ENCODE measurements around the gene CD151.

CD151 gene

DNA sequence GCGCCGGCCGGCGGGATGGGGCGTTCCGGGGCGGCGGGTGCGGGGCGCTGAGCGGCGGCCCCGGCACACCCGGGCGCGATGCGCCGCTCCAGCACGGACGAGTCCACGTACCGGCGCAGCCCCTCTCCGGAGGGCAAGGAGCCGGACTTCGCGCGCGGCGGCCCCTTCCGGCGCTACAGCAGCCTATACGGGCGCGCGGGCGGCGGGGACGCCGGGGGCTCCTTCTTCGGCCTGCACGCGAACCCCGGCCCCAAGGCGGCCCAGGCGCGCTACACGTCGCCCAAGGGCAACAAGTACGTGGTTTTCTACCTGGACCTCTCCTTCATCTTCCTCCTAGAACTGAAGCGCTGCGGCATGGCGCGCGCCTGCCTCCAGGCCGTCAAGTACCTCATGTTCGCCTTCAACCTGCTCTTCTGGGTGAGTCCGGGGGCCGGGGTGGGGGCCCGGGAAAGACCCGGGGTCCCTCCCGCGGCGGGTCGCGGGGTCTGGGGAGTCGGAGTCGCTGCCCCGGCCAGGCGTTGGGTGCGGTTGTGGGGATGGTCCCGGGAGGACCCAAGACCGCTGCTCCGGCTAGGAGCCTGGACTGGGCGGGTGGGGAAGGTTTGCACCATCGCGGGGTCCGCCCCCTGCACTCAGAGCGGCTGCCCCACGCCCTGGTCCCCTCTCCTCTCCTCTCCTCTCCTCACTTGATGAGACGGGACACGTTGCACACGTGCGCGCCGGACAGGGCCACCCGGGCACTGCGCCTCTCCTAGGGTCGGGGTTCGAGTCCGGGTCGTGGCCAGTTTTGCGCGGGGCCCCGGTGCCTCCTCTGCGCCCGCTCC, 17.4 kb downstream of the CD151 start:
- Histone ChIP-seq H3K27ac (ENCODE audit: low read depth, low read length) (no peak overlapping the region), H3K4me1 (ENCODE audit: control insufficient read depth in 1 of 2, insufficient read depth in 2 of 2, low read length in 2 of 2) (peaks cover 6 to 13% of the 10 kb centered on the region in 2 donors), H3K9me3 (ENCODE audit: control insufficient read depth in 1 of 2, low read length in 2 of 2) (no peaks in the 10 kb centered on the region), H3K27me3 (ENCODE audit: control insufficient read depth in 1 of 2, insufficient read depth in 2 of 2, low read length in 2 of 2) (peaks cover 24 to 25% of the 10 kb centered on the region in 2 donors), H3K4me3 (ENCODE audit: low read depth in 1 of 2, low read length in 2 of 2) (peak overlapping the region; percentile 10 to 29), H3K9ac (ENCODE audit: low read depth in 1 of 2, low read length in 2 of 2) (no peak overlapping the region), H3K36me3 (ENCODE audit: control insufficient read depth in 1 of 2, insufficient read depth in 2 of 2, low read length in 2 of 2) (no peaks in the 10 kb centered on the region)

DNA sequence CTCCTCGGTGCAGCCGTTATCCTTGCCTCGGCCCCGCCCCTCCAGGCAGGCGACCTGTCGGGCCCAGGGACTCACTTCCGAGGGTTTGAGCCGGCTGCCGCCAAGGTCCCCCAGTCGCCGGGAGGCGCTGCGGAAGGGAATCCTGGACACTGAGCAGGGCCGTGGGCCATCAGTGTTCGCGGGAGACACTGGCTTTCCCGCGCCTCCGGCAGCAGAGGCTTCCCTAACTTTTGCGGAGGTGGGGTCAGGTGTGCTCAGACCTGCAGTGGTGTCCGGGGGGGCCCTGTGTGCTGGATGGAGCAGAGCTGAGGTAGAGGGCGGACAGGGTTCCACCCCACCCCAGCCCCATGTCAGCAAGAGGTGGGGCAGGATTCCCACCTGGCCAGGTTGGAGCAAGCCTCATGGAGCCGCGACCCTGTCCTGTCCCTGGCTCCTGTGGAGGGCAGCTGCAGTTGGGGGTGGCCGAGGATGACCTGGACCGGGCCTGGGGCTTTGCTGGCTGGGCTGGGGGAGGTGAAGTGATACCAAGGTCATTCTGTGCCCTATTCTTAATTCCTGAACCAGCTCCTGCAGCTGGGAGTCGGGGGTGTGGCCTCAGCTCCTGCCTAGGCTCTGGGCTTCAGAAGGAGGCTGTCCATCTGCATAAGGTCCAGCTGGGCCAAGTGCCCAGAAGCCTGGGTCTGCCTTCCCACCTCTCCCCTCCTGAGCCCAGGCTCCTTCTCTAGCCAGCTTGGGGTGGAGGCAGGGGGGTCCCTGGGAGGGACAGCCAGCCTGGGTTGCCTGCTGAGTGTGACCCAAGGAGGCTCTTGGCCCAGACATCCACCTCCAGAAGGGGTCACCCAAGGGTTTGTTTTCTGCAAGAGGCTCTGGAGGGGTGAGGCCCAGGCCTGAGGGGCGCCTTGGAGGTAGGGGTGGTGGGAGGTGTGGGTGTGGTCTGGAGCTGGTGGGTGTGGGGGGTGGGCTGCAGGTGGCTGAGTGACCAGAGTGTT, 18.3 kb downstream of the CD151 start:
- H3K4me3 ChIP-seq (ENCODE audit: low read depth in 1 of 2, low read length in 2 of 2), result no peak overlapping the region
- no peak overlapping the region for H3K27ac ChIP-seq (ENCODE audit: low read depth, low read length)
- no peaks in the 10 kb centered on the region for H3K9me3 ChIP-seq (ENCODE audit: control insufficient read depth in 1 of 2, low read length in 2 of 2)
- H3K4me1 ChIP-seq (ENCODE audit: control insufficient read depth in 1 of 2, insufficient read depth in 2 of 2, low read length in 2 of 2), result peaks cover 6 to 12% of the 10 kb centered on the region in 2 donors
- H3K36me3 ChIP-seq (ENCODE audit: control insufficient read depth in 1 of 2, insufficient read depth in 2 of 2, low read length in 2 of 2), result no peaks in the 10 kb centered on the region
- peaks cover 24 to 25% of the 10 kb centered on the region in 2 donors for H3K27me3 ChIP-seq (ENCODE audit: control insufficient read depth in 1 of 2, insufficient read depth in 2 of 2, low read length in 2 of 2)
- H3K9ac ChIP-seq (ENCODE audit: low read depth in 1 of 2, low read length in 2 of 2), result no peak overlapping the region

DNA sequence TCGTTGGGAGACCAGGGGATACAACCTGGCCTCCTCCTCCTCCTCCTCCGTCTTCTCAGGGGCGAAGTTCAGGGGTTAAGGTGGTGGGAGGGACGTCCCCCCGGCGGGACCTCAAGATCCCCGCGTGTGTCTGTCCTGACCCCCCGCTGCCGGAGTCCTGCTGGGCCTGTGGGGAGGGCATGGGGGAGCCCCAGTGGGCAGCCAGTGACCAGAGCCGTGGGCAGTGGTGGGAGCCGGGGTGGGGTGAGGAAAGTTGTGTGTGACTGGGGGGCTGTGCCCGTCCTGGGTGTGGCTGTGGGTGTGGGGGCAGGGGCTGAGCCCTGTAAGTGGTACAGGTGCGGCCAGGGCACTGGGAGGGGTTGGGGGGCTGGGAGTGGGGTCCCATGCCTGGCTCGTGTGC, 20.0 kb downstream of the CD151 start:
- peaks cover 20 to 25% of the 10 kb centered on the region in 2 donors for H3K27me3 ChIP-seq (ENCODE audit: control insufficient read depth in 1 of 2, insufficient read depth in 2 of 2, low read length in 2 of 2)
- H3K4me1 ChIP-seq (ENCODE audit: control insufficient read depth in 1 of 2, insufficient read depth in 2 of 2, low read length in 2 of 2), result peaks cover 6 to 12% of the 10 kb centered on the region in 2 donors
- no peak overlapping the region for H3K9ac ChIP-seq (ENCODE audit: low read depth in 1 of 2, low read length in 2 of 2)
- no peak overlapping the region for H3K4me3 ChIP-seq (ENCODE audit: low read depth in 1 of 2, low read length in 2 of 2)
- H3K27ac ChIP-seq (ENCODE audit: low read depth, low read length), result no peak overlapping the region
- no peaks in the 10 kb centered on the region for H3K36me3 ChIP-seq (ENCODE audit: control insufficient read depth in 1 of 2, insufficient read depth in 2 of 2, low read length in 2 of 2)
- H3K9me3 ChIP-seq (ENCODE audit: control insufficient read depth in 1 of 2, low read length in 2 of 2), result no peaks in the 10 kb centered on the region

DNA sequence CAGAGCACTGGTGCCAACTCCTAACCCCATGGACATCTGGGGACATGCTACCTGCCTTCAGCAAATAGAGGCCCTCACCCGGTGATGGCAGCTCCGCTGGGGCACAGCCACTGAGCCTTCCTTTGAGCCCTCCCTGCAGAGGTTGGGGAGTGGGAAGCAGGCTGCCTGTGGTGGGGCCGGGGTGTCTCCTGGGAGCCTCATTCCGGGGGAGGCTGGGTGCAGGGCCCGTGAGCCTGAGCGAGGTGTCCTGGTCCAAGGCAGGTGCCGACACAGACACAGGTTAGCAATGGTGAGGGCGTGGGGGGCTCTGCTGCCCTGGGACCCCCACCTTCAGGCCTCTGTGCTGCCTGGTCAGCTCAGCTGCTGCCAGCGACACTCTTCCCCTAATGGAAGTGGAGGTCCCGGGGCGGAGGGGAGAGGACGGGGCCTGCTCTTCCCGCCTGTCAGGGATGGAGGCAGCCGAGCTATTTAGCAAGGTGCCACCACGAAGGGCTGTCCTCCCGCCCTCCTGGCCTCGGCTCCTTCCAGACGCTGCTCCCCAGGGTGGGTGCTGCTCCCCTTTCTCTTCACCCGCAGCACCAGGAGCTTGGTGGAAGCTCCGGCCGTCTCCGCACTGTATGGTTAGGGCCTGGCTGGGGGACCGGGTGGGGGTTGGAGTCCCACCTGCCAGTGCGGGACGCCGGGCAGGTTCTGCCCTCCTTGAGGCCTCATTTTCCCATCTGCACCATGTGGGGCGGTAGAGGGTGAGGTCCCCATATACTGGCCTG, 21.1 kb downstream of the CD151 start:
- H3K27ac ChIP-seq (ENCODE audit: low read depth, low read length), result no peak overlapping the region
- H3K4me3 ChIP-seq (ENCODE audit: low read depth in 1 of 2, low read length in 2 of 2), result no peak overlapping the region
- no peaks in the 10 kb centered on the region for H3K9me3 ChIP-seq (ENCODE audit: control insufficient read depth in 1 of 2, low read length in 2 of 2)
- H3K4me1 ChIP-seq (ENCODE audit: control insufficient read depth in 1 of 2, insufficient read depth in 2 of 2, low read length in 2 of 2), result peaks cover 0 to 4% of the 10 kb centered on the region in 2 donors
- H3K27me3 ChIP-seq (ENCODE audit: control insufficient read depth in 1 of 2, insufficient read depth in 2 of 2, low read length in 2 of 2), result peaks cover 12 to 15% of the 10 kb centered on the region in 2 donors
- H3K9ac ChIP-seq (ENCODE audit: low read depth in 1 of 2, low read length in 2 of 2), result no peak overlapping the region
- no peaks in the 10 kb centered on the region for H3K36me3 ChIP-seq (ENCODE audit: control insufficient read depth in 1 of 2, insufficient read depth in 2 of 2, low read length in 2 of 2)

DNA sequence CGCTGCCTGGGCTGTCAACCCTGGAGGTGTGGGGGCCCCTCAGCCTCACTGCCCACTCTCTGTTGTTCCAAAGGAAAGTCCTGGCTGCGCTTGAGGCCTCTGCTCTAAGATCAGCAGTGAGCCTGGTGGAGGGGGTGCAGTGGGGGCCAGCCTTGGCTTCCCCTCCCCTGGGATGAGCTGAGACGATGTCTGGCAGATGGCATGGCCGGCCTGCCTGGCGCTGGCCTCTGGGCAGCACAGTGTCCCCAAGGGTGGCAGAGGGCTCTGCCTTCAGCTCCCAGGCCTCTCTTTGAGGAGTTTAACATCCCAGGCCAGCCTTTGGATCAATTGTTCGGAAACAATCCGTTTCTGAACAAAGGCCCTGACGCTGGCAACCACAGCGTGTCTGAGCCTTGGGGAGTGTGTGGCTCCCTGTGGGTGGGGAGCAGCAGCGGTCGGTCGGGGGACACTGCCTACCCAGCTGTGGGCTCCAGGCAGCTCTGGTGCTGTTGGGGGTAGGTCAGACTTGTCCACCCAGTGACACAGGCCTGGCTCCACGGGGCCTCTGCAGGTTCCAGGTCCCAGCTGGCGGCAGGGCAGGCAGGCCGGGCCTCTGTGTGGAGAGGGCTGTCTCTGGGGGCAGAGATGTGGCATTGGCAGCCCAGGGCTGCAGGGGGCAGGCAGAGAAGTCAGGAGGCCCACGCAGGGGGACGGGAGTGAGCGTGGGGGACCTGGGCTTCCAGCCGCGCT, 22.0 kb downstream of the CD151 start:
- no peaks in the 10 kb centered on the region for H3K9me3 ChIP-seq (ENCODE audit: control insufficient read depth in 1 of 2, low read length in 2 of 2)
- no peaks in the 10 kb centered on the region for H3K36me3 ChIP-seq (ENCODE audit: control insufficient read depth in 1 of 2, insufficient read depth in 2 of 2, low read length in 2 of 2)
- no peak overlapping the region for H3K9ac ChIP-seq (ENCODE audit: low read depth in 1 of 2, low read length in 2 of 2)
- no peak overlapping the region for H3K27ac ChIP-seq (ENCODE audit: low read depth, low read length)
- H3K4me1 ChIP-seq (ENCODE audit: control insufficient read depth in 1 of 2, insufficient read depth in 2 of 2, low read length in 2 of 2), result peaks cover 0 to 6% of the 10 kb centered on the region in 2 donors
- H3K27me3 ChIP-seq (ENCODE audit: control insufficient read depth in 1 of 2, insufficient read depth in 2 of 2, low read length in 2 of 2), result peaks cover 10 to 14% of the 10 kb centered on the region in 2 donors
- no peak overlapping the region for H3K4me3 ChIP-seq (ENCODE audit: low read depth in 1 of 2, low read length in 2 of 2)

DNA sequence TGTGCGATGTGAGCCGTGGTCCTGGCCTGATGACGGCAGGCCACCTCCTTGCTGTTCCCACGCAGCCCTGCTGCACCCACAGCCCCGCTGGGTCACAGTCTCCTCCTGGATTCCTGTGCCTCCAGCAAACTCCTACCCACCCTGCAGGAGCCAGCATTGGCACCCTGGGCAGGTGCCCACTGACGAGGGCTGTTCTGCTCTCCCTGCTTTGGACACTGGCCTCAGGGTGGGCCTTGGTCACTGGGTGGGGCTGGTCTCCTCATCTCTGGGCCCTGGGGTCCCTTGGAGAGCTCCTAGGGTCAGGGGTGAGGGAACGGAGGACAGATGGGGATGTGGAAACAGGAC, 22.6 kb downstream of the CD151 start:
- Histone ChIP-seq H3K4me3 (ENCODE audit: low read depth in 1 of 2, low read length in 2 of 2) (no peak overlapping the region), H3K27ac (ENCODE audit: low read depth, low read length) (no peak overlapping the region), H3K4me1 (ENCODE audit: control insufficient read depth in 1 of 2, insufficient read depth in 2 of 2, low read length in 2 of 2) (peaks cover 0 to 8% of the 10 kb centered on the region in 2 donors), H3K9me3 (ENCODE audit: control insufficient read depth in 1 of 2, low read length in 2 of 2) (no peaks in the 10 kb centered on the region), H3K36me3 (ENCODE audit: control insufficient read depth in 1 of 2, insufficient read depth in 2 of 2, low read length in 2 of 2) (no peaks in the 10 kb centered on the region), H3K27me3 (ENCODE audit: control insufficient read depth in 1 of 2, insufficient read depth in 2 of 2, low read length in 2 of 2) (peaks cover 10 to 11% of the 10 kb centered on the region in 2 donors), H3K9ac (ENCODE audit: low read depth in 1 of 2, low read length in 2 of 2) (no peak overlapping the region)

DNA sequence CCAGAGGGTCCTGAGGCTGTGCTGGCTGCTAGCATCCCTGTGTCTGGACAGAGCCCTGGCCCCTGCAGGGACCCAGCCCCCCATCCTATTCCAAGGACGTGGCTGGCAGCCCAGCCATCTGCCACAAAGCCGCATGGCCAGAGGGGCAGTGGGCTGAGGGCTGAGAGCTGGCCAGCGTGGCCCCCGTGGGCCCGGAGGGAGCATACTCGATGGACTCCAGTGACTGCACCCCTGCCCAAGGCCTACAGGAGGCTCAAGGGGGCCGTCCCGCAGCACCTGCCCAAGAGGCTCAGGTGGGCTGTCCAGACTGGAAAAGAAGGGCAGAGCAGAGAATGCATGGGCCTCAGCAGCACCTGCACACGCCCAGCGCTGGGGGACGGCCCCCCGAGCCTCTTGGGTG, 23.0 kb downstream of the CD151 start:
- no peaks in the 10 kb centered on the region for H3K9me3 ChIP-seq (ENCODE audit: control insufficient read depth in 1 of 2, low read length in 2 of 2)
- H3K4me3 ChIP-seq (ENCODE audit: low read depth in 1 of 2, low read length in 2 of 2), result no peak overlapping the region
- H3K27me3 ChIP-seq (ENCODE audit: control insufficient read depth in 1 of 2, insufficient read depth in 2 of 2, low read length in 2 of 2), result peaks cover 5 to 6% of the 10 kb centered on the region in 2 donors
- no peaks in the 10 kb centered on the region for H3K36me3 ChIP-seq (ENCODE audit: control insufficient read depth in 1 of 2, insufficient read depth in 2 of 2, low read length in 2 of 2)
- no peak overlapping the region for H3K9ac ChIP-seq (ENCODE audit: low read depth in 1 of 2, low read length in 2 of 2)
- no peak overlapping the region for H3K27ac ChIP-seq (ENCODE audit: low read depth, low read length)
- H3K4me1 ChIP-seq (ENCODE audit: control insufficient read depth in 1 of 2, insufficient read depth in 2 of 2, low read length in 2 of 2), result peaks cover 0 to 8% of the 10 kb centered on the region in 2 donors

DNA sequence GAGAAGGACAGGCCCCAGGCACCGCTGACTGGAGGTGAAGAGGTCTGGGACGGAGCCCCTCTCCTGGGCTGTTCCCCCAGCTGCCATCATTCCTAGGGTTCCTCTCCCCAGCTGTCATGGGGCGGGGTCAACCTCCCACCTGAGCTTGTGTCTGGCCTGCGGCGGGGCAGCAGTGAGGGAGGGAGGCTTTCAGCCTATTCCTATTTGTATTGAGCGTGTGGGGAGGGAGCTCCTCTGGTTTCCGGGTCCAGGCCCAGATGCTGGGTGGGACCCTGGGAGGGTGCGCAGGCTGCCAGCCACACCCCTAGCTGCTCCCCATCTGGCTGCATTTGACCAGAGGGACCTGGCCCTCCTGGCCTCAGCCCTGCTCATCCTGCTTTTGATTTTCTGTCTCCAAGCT, 23.6 kb downstream of the CD151 start:
- no peaks in the 10 kb centered on the region for H3K36me3 ChIP-seq (ENCODE audit: control insufficient read depth in 1 of 2, insufficient read depth in 2 of 2, low read length in 2 of 2)
- H3K9ac ChIP-seq (ENCODE audit: low read depth in 1 of 2, low read length in 2 of 2), result no peak overlapping the region
- H3K27ac ChIP-seq (ENCODE audit: low read depth, low read length), result no peak overlapping the region
- H3K4me3 ChIP-seq (ENCODE audit: low read depth in 1 of 2, low read length in 2 of 2), result no peak overlapping the region
- H3K4me1 ChIP-seq (ENCODE audit: control insufficient read depth in 1 of 2, insufficient read depth in 2 of 2, low read length in 2 of 2), result peaks cover 0 to 8% of the 10 kb centered on the region in 2 donors
- H3K27me3 ChIP-seq (ENCODE audit: control insufficient read depth in 1 of 2, insufficient read depth in 2 of 2, low read length in 2 of 2), result peaks cover 0 to 2% of the 10 kb centered on the region in 2 donors
- no peaks in the 10 kb centered on the region for H3K9me3 ChIP-seq (ENCODE audit: control insufficient read depth in 1 of 2, low read length in 2 of 2)

DNA sequence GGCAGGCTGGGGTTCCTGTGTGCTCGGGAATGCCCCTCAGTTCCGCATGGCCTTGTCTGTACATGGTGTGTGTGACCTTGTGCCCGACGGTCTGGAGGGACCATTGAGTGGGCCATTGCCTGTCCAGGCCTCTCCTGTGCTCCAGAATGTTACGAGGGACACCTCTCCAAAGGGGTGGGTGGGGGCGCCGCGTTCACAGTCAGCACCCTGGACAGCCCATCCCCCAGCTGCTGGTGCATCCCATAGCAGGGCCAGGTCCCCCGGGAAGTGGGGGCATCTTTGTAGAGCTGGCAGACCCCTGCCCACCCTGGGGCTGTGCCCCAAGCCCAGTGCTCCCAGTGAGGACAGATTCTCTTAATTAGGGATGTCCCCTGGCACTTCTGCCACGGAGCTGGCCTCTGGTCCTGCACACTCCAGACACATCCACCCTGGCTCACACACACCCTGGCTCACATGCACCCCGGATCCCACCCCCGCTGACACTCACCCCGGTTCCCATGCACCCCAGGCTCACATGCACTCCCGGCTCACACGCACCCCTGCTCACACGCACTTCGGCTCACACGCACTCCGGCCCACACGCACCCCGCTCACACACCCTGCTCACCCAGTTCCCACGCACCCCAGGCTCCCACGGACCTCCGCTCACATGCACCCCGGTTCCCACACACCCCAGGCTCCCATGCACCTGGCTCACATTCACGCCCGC, 25.5 kb downstream of the CD151 start:
- peaks cover 0 to 16% of the 10 kb centered on the region in 2 donors for H3K4me1 ChIP-seq (ENCODE audit: control insufficient read depth in 1 of 2, insufficient read depth in 2 of 2, low read length in 2 of 2)

More for the DNA sequence above, 25.5 kb downstream of the CD151 start:
- H3K9me3 ChIP-seq (ENCODE audit: control insufficient read depth in 1 of 2, low read length in 2 of 2), result no peaks in the 10 kb centered on the region
- peaks cover 11 to 12% of the 10 kb centered on the region in 2 donors for H3K27me3 ChIP-seq (ENCODE audit: control insufficient read depth in 1 of 2, insufficient read depth in 2 of 2, low read length in 2 of 2)
- no peak overlapping the region for H3K4me3 ChIP-seq (ENCODE audit: low read depth in 1 of 2, low read length in 2 of 2)
- no peak overlapping the region for H3K27ac ChIP-seq (ENCODE audit: low read depth, low read length)
- no peaks in the 10 kb centered on the region for H3K36me3 ChIP-seq (ENCODE audit: control insufficient read depth in 1 of 2, insufficient read depth in 2 of 2, low read length in 2 of 2)
- H3K9ac ChIP-seq (ENCODE audit: low read depth in 1 of 2, low read length in 2 of 2), result no peak overlapping the region
